Upper lobe of left lung (tissue), 6 donors: ENCODE measurements around the gene NACA2. TPM values are rescaled to one million over a fixed set of nuclear protein-coding genes. Genes with fewer than 3 reads are reported as not detected.
"Not testable (repeated sequence)": the region's sequence is repeated elsewhere in the genome, so short reads cannot be mapped to it uniquely, and the experiment has no call there.

Source experiments
- ATAC-seq, 2 donors: fragments of 200-7000 bp; cut with Tn5 transposase; one replicate each; pipeline ENCODE4 v1.9.1; 2022; ENCODE audit warnings: mild to moderate bottlenecking in 2 of 2, moderate library complexity in 2 of 2; ENCODE audit not compliant: low FRiP score in 2 of 2
- DNase-seq, 2 donors: peaks; one replicate each; pipeline ENCODE4 v3.0.0-alpha.2; 2019 to 2020
- H3K27ac ChIP-seq, 4 donors: fragments of 200-600 bp; sonication (generic); one replicate each; pipeline ENCODE4 v1.5.1; 2016 to 2019
- H3K27me3 ChIP-seq, 4 donors: fragments of 200-600 bp; sonication (generic); one replicate each; pipeline ENCODE4 v1.5.1; 2017 to 2019
- H3K36me3 ChIP-seq, 4 donors: fragments of 200-600 bp; sonication (generic); one replicate each; pipeline ENCODE4 v1.5.1; 2016 to 2019
- H3K4me1 ChIP-seq, 4 donors: fragments of 200-600 bp; sonication (generic); one replicate each; pipeline ENCODE4 v1.5.1; 2018 to 2019
- H3K4me3 ChIP-seq, 4 donors: fragments of 200-600 bp; sonication (generic); one replicate each; pipeline ENCODE4 v1.5.1; 2017 to 2019; ENCODE audit warnings: mild to moderate bottlenecking in 2 of 4, moderate library complexity in 1 of 4
- H3K9me3 ChIP-seq, 4 donors: fragments of 200-600 bp; sonication (generic); one replicate each; pipeline ENCODE4 v1.5.1; 2018 to 2019
- EP300 ChIP-seq, 4 donors: sonication (generic); formaldehyde crosslinking; IDR thresholded peaks; one replicate each; pipeline ENCODE4 v1.5.1; 2017; ENCODE audit warnings: antibody characterized with exemption in 4 of 4, control low read depth in 2 of 4
- POLR2A ChIP-seq, 4 donors: fragments of 450-650 bp; IDR thresholded peaks; one replicate each; pipeline ENCODE4 v1.5.1; 2016 to 2017; ENCODE audit warnings: antibody characterized with exemption in 4 of 4, mild to moderate bottlenecking in 2 of 4
- POLR2AphosphoS5 ChIP-seq, 2 donors: sonication (generic); formaldehyde crosslinking; IDR thresholded peaks; one replicate each; pipeline ENCODE4 v1.5.1; 2017; ENCODE audit warnings: antibody characterized with exemption in 2 of 2
- WGBS, 2 donors: methylation state at CpG; one replicate each; pipeline ENCODE4 v1.1.5; 2017 to 2018; 5-methylcytosine and 5-hydroxymethylcytosine counted together
- total RNA-seq, 6 donors: library from RNA; depleted of rRNA in 4 of 6; stranded (reverse); fragments of >200 nt in 4 of 6; gene quantifications; one replicate each; pipeline versions ENCODE4 v1.1.0 to v1.2.1, GENCODE V29; 2016 to 2021
- TF ChIP-seq, protein P1 (sequence below), 6 experiments: fragments of 450-650 bp in 4 of 6; fragments of 200-600 bp in 2 of 6; sonication (generic) in 2 of 6; IDR thresholded peaks; one replicate each; pipeline ENCODE4 v1.5.1; 2016 to 2019; ENCODE audit warnings: antibody characterized with exemption in 6 of 6
- donor health status: DM: no; HTN: no; CAD: no; lungs with moderate emphysema.
- donor health status: DM: no; HTN: yes; CAD: no; lungs with severe emphysema.

The NACA2 gene
- total RNA-seq, 6 donors from 2014 or later, result not detected

DNA sequence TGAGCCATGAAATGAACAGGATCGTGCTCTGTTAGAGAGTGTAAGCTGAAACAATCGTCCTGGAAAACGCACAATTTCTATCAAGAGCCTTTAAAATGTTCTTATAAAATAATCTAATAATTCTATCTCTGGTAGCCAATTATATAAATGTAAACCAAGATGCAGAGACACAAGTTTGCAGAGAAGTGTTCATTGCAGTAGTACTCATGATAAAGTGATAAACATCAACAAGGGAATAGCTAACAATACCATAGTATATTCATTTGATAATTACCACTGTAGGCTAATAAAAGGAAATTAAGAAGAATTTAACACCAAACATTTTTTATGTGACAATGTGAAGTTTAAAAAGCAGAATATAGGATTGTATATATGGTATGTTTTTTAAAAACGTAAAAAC lies 12.4 kb downstream of the NACA2 start:
- 81 to 82% methylated on average over 4 of the region's 4 CpGs for WGBS, 2 donors
- no peak for ATAC-seq
- TF ChIP-seq POLR2A (IDR thresholded peaks at IDR 0.05) (no peak), POLR2AphosphoS5 (IDR thresholded peaks at IDR 0.05) (no peak), EP300 (IDR thresholded peaks at IDR 0.05) (no peak)
- TF ChIP-seq, protein P1, sequence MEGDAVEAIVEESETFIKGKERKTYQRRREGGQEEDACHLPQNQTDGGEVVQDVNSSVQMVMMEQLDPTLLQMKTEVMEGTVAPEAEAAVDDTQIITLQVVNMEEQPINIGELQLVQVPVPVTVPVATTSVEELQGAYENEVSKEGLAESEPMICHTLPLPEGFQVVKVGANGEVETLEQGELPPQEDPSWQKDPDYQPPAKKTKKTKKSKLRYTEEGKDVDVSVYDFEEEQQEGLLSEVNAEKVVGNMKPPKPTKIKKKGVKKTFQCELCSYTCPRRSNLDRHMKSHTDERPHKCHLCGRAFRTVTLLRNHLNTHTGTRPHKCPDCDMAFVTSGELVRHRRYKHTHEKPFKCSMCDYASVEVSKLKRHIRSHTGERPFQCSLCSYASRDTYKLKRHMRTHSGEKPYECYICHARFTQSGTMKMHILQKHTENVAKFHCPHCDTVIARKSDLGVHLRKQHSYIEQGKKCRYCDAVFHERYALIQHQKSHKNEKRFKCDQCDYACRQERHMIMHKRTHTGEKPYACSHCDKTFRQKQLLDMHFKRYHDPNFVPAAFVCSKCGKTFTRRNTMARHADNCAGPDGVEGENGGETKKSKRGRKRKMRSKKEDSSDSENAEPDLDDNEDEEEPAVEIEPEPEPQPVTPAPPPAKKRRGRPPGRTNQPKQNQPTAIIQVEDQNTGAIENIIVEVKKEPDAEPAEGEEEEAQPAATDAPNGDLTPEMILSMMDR (IDR thresholded peaks at IDR 0.05), result no peak
- Histone ChIP-seq H3K36me3 (no peaks in the 10 kb centered on the region), H3K4me3 (no peak overlapping the region), H3K27me3 (no peaks in the 10 kb centered on the region), H3K9me3 (no peaks in the 10 kb centered on the region), H3K27ac (no peak overlapping the region), H3K4me1 (no peaks in the 10 kb centered on the region)
- DNase-seq, result no peak

DNA sequence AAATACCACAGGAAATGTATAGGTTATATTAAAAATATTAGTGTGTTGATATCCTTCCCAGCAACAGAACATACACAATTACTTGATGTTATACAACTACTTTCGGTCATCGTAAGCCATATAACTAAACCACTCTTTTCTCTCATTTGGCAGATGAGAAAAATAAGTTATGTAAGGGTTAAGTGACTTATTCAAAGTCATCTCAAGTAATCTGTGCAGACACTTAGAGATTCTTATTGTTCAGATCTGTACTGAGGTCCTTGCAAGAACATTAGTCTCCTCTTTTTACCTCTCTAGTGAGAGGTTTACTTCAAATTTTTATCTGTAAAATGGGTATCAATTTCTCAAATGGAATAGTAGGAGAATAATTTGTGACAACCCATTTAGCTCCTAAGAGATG lies 15.0 kb downstream of the NACA2 start:
- Histone ChIP-seq H3K4me1 (no peaks in the 10 kb centered on the region), H3K27me3 (no peaks in the 10 kb centered on the region), H3K27ac (no peak overlapping the region), H3K36me3 (no peaks in the 10 kb centered on the region), H3K9me3 (no peaks in the 10 kb centered on the region), H3K4me3 (no peak overlapping the region)
- TF ChIP-seq, protein P1 (IDR thresholded peaks at IDR 0.05), result no peak
- TF ChIP-seq POLR2A (IDR thresholded peaks at IDR 0.05) (no peak), EP300 (IDR thresholded peaks at IDR 0.05) (no peak), POLR2AphosphoS5 (IDR thresholded peaks at IDR 0.05) (no peak)
- no peak for DNase-seq
- 92 to 96% methylated on average over 2 of the region's 2 CpGs for WGBS, 2 donors
- no peak for ATAC-seq

DNA sequence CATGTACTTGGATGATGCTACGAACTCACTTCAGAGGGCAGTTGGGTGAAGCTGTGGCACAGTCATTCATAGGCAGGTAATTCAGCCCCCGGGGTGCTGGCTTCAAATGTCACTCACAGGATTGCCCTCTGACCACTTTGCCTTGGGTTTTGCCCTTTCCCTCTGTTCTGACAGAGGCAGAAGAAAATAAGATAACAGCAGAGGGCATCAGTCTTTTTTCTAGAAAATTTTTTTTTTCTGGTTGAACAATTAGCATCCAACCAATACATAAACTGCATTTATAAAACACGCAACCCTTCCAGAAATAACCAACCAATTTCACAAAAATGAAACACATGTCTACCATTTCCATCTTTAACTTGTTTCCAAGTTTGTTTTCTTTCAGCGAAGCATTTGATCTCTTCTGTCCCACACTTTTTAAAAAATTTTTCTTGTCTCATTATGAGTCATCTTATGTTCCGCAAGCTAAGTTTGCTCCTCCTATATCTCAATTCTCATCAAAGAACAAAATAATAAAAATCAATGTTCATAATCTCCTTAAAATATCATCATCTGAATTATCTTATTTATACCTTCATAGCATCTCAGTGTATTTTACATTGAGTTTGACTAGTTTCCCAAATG lies 15.6 kb downstream of the NACA2 start:
- WGBS, 2 donors, result 67 to 74% methylated on average over 5 of the region's 5 CpGs
- Histone ChIP-seq H3K4me3 (no peak overlapping the region), H3K36me3 (no peaks in the 10 kb centered on the region), H3K27ac (peak overlapping the region in 3 of 4 donors; percentile 17 to 43 (median 19)), H3K9me3 (no peaks in the 10 kb centered on the region), H3K27me3 (no peaks in the 10 kb centered on the region), H3K4me1 (no peaks in the 10 kb centered on the region)
- TF ChIP-seq, protein P1 (IDR thresholded peaks at IDR 0.05), result no peak
- TF ChIP-seq POLR2A (IDR thresholded peaks at IDR 0.05) (no peak), EP300 (IDR thresholded peaks at IDR 0.05) (no peak), POLR2AphosphoS5 (IDR thresholded peaks at IDR 0.05) (no peak)
- DNase-seq (no peak), ATAC-seq (no peak)

DNA sequence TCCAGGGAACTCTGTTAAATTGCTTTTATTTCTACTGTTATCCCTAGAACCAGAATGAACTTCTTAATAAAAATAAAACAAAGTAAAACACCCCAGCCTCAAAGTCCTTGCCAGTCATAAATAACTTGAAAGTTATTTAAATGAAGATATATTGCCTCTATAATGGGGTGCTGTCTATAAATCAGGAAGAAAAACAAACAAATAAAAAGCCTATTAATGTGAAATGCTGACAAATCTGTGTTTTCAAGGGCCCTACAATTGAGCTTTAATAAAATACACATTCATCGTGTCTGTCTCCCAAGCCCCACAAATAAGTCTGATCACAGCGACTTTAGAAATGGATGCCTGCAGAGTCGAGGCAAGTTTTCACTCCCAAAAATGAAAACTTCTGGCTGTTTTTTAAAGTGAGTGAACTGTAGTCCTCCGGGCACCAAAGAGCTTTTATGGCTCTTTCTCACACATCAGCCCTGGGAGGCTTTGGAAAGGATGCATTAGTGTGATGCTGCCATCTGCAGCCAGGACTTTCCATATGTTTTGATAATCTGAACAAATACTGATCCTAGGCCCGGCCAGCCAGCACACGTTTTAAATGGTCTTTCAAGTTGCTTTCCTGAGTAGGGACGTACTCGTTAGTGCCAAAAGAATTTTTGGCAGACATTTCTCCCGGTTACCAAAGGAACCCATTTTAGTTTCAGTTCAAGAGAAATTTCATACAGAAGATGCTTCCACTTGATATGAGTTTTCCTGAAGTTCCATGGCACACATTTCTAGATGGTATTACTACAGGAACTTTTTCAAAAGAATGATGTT lies 16.3 kb downstream of the NACA2 start:
- 32 to 39% methylated on average over 9 of the region's 9 CpGs for WGBS, 2 donors
- Histone ChIP-seq H3K27ac (peak overlapping the region; percentile 5 to 43 (median 18)), H3K36me3 (no peaks in the 10 kb centered on the region), H3K4me3 (no peak overlapping the region), H3K4me1 (no peaks in the 10 kb centered on the region), H3K9me3 (no peaks in the 10 kb centered on the region), H3K27me3 (no peaks in the 10 kb centered on the region)
- ATAC-seq (no peak), DNase-seq (no peak)
- TF ChIP-seq, protein P1 (IDR thresholded peaks at IDR 0.05), result peak in 1 of 6 experiments; percentile 18
- no peak for TF ChIP-seq POLR2AphosphoS5 (IDR thresholded peaks at IDR 0.05)

DNA sequence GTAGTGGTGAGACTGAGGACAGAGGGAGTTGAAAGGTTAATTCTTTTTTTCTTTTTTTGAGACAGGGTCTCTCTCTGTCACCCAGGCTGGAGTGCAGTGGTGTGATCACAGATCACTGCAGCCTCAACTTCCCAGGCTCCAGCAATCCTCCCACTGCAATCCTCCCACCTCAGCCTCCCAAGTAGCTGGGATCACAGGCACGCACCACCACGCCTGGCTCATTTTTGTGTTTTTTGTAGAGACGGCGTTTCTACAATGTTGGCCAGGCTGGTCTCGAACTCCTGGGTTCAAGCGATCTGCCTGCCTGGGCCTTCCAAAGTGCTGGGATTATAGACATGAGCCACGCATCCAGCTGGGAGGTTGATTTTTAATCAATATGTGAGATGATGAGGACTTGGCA lies 18.5 kb downstream of the NACA2 start:
- H3K27ac ChIP-seq, H3K4me1 ChIP-seq, H3K9me3 ChIP-seq, H3K36me3 ChIP-seq, H3K4me3 ChIP-seq, H3K27me3 ChIP-seq, DNase-seq, ATAC-seq: not testable (repeated sequence)
- 96 to 99% methylated on average over 7 of the region's 7 CpGs for WGBS, 2 donors
